ENCODE measurements around the gene PTGES2. TPM values are rescaled to one million over a fixed set of nuclear protein-coding genes. Genes with fewer than 3 reads are reported as not detected.

The PTGES2 gene
- total and polyA plus RNA-seq, 11 donors, result 116 to 179 (median 139) TPM

GRCh38 chr9:128169925-128170324 is 42.4 kb upstream of the PTGES2 start:
- Histone ChIP-seq H3K36me3 (peaks cover 4 to 94% (median 67%) of the 10 kb centered on the region in 9 donors), H3K27ac (no peak overlapping the region), H3K9me3 (no peaks in the 10 kb centered on the region), H3K4me1 (no peaks in the 10 kb centered on the region), H3K27me3 (no peaks in the 10 kb centered on the region), H3K4me3 (no peak overlapping the region)
- DNase-seq, result no peak
- 90 to 95% (median 91%) methylated on average over 7 to 8 of the region's 8 CpGs for WGBS, 4 donors
- intact Hi-C loops (cut with DNase I), result no loop called here
- TF ChIP-seq CTCF (IDR thresholded peaks at IDR 0.05), result no peak
- TF ChIP-seq POLR2A (IDR thresholded peaks at IDR 0.05), result no peak
- ATAC-seq, result no peak

GRCh38 chr9:128169492-128169891 is 42.0 kb upstream of the PTGES2 start:
- 82 to 93% (median 90%) methylated on average over 8 of the region's 8 CpGs for WGBS, 4 donors
- Histone ChIP-seq H3K9me3 (no peaks in the 10 kb centered on the region), H3K4me3 (no peak overlapping the region), H3K36me3 (peaks cover 4 to 94% (median 67%) of the 10 kb centered on the region in 9 donors), H3K27ac (no peak overlapping the region), H3K4me1 (peaks cover 0 to 2% (median 0%) of the 10 kb centered on the region in 12 donors), H3K27me3 (no peaks in the 10 kb centered on the region)
- TF ChIP-seq CTCF (IDR thresholded peaks at IDR 0.05), result no peak
- TF ChIP-seq POLR2A (IDR thresholded peaks at IDR 0.05), result no peak
- no peak for ATAC-seq
- DNase-seq, result no peak
- intact Hi-C loops (cut with DNase I), result no loop called here

GRCh38 chr9:128168731-128169308 is 41.3 kb upstream of the PTGES2 start:
- peaks cover 0 to 3% (median 0%) of the 10 kb centered on the region in 12 donors for H3K4me1 ChIP-seq
- WGBS, 4 donors, result 89 to 98% (median 93%) methylated on average over 8 of the region's 8 CpGs
- H3K27ac ChIP-seq, result no peak overlapping the region
- peaks cover 4 to 95% (median 68%) of the 10 kb centered on the region in 9 donors for H3K36me3 ChIP-seq
- no peak for DNase-seq
- TF ChIP-seq CTCF (IDR thresholded peaks at IDR 0.05) (no peak), POLR2A (IDR thresholded peaks at IDR 0.05) (no peak)
- intact Hi-C loops (cut with DNase I), result no loop called here
- H3K27me3 ChIP-seq, result no peaks in the 10 kb centered on the region
- no peak for ATAC-seq
- H3K9me3 ChIP-seq, result no peaks in the 10 kb centered on the region
- no peak overlapping the region for H3K4me3 ChIP-seq

GRCh38 chr9:128167209-128167608 is 39.7 kb upstream of the PTGES2 start:
- Histone ChIP-seq H3K27me3 (no peaks in the 10 kb centered on the region), H3K4me1 (peaks cover 0 to 3% (median 0%) of the 10 kb centered on the region in 12 donors), H3K4me3 (no peak overlapping the region), H3K36me3 (peaks cover 4 to 96% (median 84%) of the 10 kb centered on the region in 9 donors), H3K9me3 (no peaks in the 10 kb centered on the region), H3K27ac (no peak overlapping the region)
- 89 to 97% (median 95%) methylated on average over 4 of the region's 4 CpGs for WGBS, 4 donors
- intact Hi-C loops (cut with DNase I), result no loop called here
- TF ChIP-seq CTCF (IDR thresholded peaks at IDR 0.05), result no peak
- TF ChIP-seq POLR2A (IDR thresholded peaks at IDR 0.05), result no peak
- DNase-seq (peak in 1 of 5 donors; percentile 5), ATAC-seq (no peak)
